HepG2 (cell line): ENCODE data around the gene DDOST. TPM values are rescaled to one million over a fixed set of nuclear protein-coding genes. Genes with fewer than 3 reads are reported as not detected.

Source experiments
- ATAC-seq: fragments of 200-7000 bp; cut with Tn5 transposase; 3 replicates; pipeline ENCODE4 v1.9.1; 2020; ENCODE audit warnings: mild to moderate bottlenecking, moderate library complexity
- BruUV-seq: library from RNA; stranded (reverse); fragments of 400-500 nt; replicated peaks from 2 replicates; lab custom pipeline; 2021; lab: Mats Ljungman, UMichigan
- CTCF ChIA-PET: fragments of 300-600 bp; formaldehyde crosslinking; extraction: SDS; loops from one replicate; lab custom pipeline; 2021; ENCODE audit warnings: low total read pairs, inconsistent platforms, low intra/inter-chr PET ratio; lab: Yijun Ruan, JAX
- POLR2A ChIA-PET: fragments of 350-600 bp; sonication (Branson Sonifier 250); formaldehyde crosslinking; loops from one replicate; lab custom pipeline; 2020; ENCODE audit warnings: antibody characterized with exemption, inconsistent platforms; lab: Yijun Ruan, JAX
- DNase-seq: peaks from one replicate; pipeline ENCODE4 v3.0.0-alpha.2; 2015; ENCODE audit warnings: low spot score
- FAIRE-seq: peaks from 3 replicates; lab custom pipeline; 2011; peaks lifted over from hg19 to GRCh38; lab: Jason Lieb, UNC
- H2AFZ ChIP-seq: one replicate; pipeline ENCODE4 v1.6.1; 2011; ENCODE audit warnings: low read length, inconsistent platforms
- H3K27ac ChIP-seq: fragments of 300-600 bp; 3 replicates; pipeline ENCODE4 v1.8.0; 2011; ENCODE audit warnings: mixed run types, mild to moderate bottlenecking, mixed read lengths, low read length, inconsistent platforms; ENCODE audit not compliant: insufficient read depth; ENCODE audit errors: extremely low read length
- H3K27me3 ChIP-seq, 2 experiments: fragments of 200-600 bp in 1 of 2; 2 replicates in 1 of 2; 3 replicates in 1 of 2; pipeline versions ENCODE4 v1.6.0 to v1.8.0; 2011; ENCODE audit warnings: low read length in 2 of 2, mild to moderate bottlenecking in 2 of 2, moderate library complexity in 2 of 2, inconsistent platforms in 1 of 2; ENCODE audit not compliant: insufficient read depth in 2 of 2, control insufficient read depth in 1 of 2
- H3K36me3 ChIP-seq, 2 experiments: fragments of 200-600 bp in 1 of 2; replicated peaks in 1 of 2; 2 replicates in 1 of 2; 3 replicates in 1 of 2; pipeline versions ENCODE4 v1.5.1 to v1.8.0; 2011; ENCODE audit warnings: low read length in 2 of 2, inconsistent platforms in 1 of 2; ENCODE audit not compliant: insufficient read depth in 2 of 2, control insufficient read depth in 1 of 2
- H3K4me1 ChIP-seq: 2 replicates; pipeline ENCODE4 v1.5.1; 2012; ENCODE audit warnings: low read length, inconsistent platforms; ENCODE audit not compliant: insufficient read depth
- H3K4me2 ChIP-seq: 2 replicates; pipeline ENCODE4 v1.6.0; 2011; ENCODE audit warnings: low read depth, low read length, inconsistent platforms
- H3K4me3 ChIP-seq, 3 experiments: fragments of 200-600 bp in 1 of 3; sonication (generic), shearing (Covaris generic) in 1 of 3; replicated peaks in 1 of 3; 2 replicates each; pipeline ENCODE4 v1.5.1; 2011 to 2016; ENCODE audit warnings: low read length in 3 of 3, inconsistent platforms in 2 of 3, low read depth in 2 of 3, mild to moderate bottlenecking in 2 of 3, control low read depth in 1 of 3, mixed read lengths in 1 of 3; ENCODE audit not compliant: insufficient read depth in 1 of 3
- H3K79me2 ChIP-seq: one replicate; pipeline ENCODE4 v1.6.1; 2011; ENCODE audit warnings: low read length, inconsistent platforms; ENCODE audit not compliant: insufficient read depth
- H3K9ac ChIP-seq: 2 replicates; pipeline ENCODE4 v1.6.0; 2011; ENCODE audit warnings: mild to moderate bottlenecking, low read depth, low read length, inconsistent platforms; ENCODE audit not compliant: insufficient read depth
- H3K9me3 ChIP-seq: 2 replicates; pipeline ENCODE4 v1.5.1; 2012; ENCODE audit warnings: mild to moderate bottlenecking, low read length
- H4K20me1 ChIP-seq: 2 replicates; pipeline ENCODE4 v1.6.0; 2011; ENCODE audit warnings: inconsistent platforms, mild to moderate bottlenecking, low read length, moderate library complexity; ENCODE audit not compliant: insufficient read depth
- FOXP1 ChIP-seq, 2 experiments: fragments of 450-650 bp in 1 of 2; IDR thresholded peaks; 2 replicates each; pipeline ENCODE4 v1.6.1; 2017 to 2018; ENCODE audit warnings: antibody characterized with exemption in 1 of 2
- HIVEP1 ChIP-seq: sonication (generic); formaldehyde crosslinking; IDR thresholded peaks from 2 replicates; pipeline ENCODE4 v1.4.0; 2020; ENCODE audit warnings: mild to moderate bottlenecking, missing genetic modification reagents
- ZBTB3 ChIP-seq: sonication (generic); formaldehyde crosslinking; IDR thresholded peaks from 2 replicates; pipeline ENCODE4 v1.4.0; 2020; ENCODE audit warnings: low read depth, mild to moderate bottlenecking, moderate library complexity, missing genetic modification reagents, borderline replicate concordance
- ZBTB42 ChIP-seq: sonication (generic); formaldehyde crosslinking; IDR thresholded peaks from 2 replicates; pipeline ENCODE4 v1.5.0; 2020; ENCODE audit warnings: mild to moderate bottlenecking, missing genetic modification reagents
- ZFP1 ChIP-seq: IDR thresholded peaks from 2 replicates; pipeline ENCODE4 v1.6.1; 2016
- ZNF614 ChIP-seq: IDR thresholded peaks from 2 replicates; pipeline ENCODE4 v1.6.1; 2018; ENCODE audit warnings: missing biosample characterization, missing genetic modification reagents, inconsistent platforms, borderline replicate concordance
- ZNF703 ChIP-seq: sonication (generic); formaldehyde crosslinking; IDR thresholded peaks from 2 replicates; pipeline ENCODE4 v1.5.1; 2020; ENCODE audit warnings: missing genetic modification reagents, mild to moderate bottlenecking, moderate library complexity, borderline replicate concordance
- WGBS: methylation state at CpG from one replicate; pipeline ENCODE4 v1.1.6; 2017; ENCODE audit warnings: low lambda C conversion rate; 5-methylcytosine and 5-hydroxymethylcytosine counted together
- in situ Hi-C: cut with HindIII; loops from 2 replicates; pipeline ENCODE4 v1.10.0; 2017; ENCODE audit warnings: low pct_unique_long_range_greater_than_20kb; ENCODE audit not compliant: extremely low pct_ligation_motif_present
- intact Hi-C: fragments of 100-400 bp; cut with micrococcal nuclease; formaldehyde crosslinking; loops from one replicate; pipeline ENCODE4 v1.10.0; 2022; ENCODE audit not compliant: unreplicated experiment
- polyA plus RNA-seq, 8 experiments: library from polyadenylated mRNA; depleted of rRNA in 3 of 8; stranded (reverse) in 7 of 8; unstranded in 1 of 8; fragments of >200 nt; fragmentation: Illumina TruSeq in 4 of 8; extraction: Trizol in 4 of 8; gene quantifications; 2 replicates each; pipeline versions ENCODE4 v1.2.1 to v1.2.3, GENCODE V29; 2011 to 2016; ENCODE audit warnings: low read depth in 4 of 8, missing spikeins in 1 of 8, mixed read lengths in 1 of 8; ENCODE audit not compliant: insufficient read depth in 1 of 8
- total RNA-seq, 5 experiments: library from RNA; depleted of rRNA; stranded (reverse); fragments of >200 nt; fragmentation: Illumina TruSeq; extraction: Trizol; gene quantifications; 2 replicates each; pipeline ENCODE4 v1.2.3, GENCODE V29; 2016; ENCODE audit warnings: low read depth in 1 of 5
- TF ChIP-seq, protein P1 (sequence below): IDR thresholded peaks from 2 replicates; pipeline ENCODE4 v1.6.1; 2016; ENCODE audit warnings: low read depth, missing genetic modification reagents, missing compliant biosample characterization
- TF ChIP-seq, protein P2 (sequence below): sonication (generic); formaldehyde crosslinking; IDR thresholded peaks from 2 replicates; pipeline ENCODE4 v1.5.0; 2020; ENCODE audit warnings: mild to moderate bottlenecking, missing genetic modification reagents
- TF ChIP-seq, protein P3 (sequence below), 2 experiments: sonication (generic) in 1 of 2; formaldehyde crosslinking in 1 of 2; IDR thresholded peaks; 2 replicates each; pipeline versions ENCODE4 v1.6.1 to v1.9.0; 2014 to 2022; ENCODE audit warnings: antibody characterized with exemption in 1 of 2, borderline replicate concordance in 1 of 2, inconsistent platforms in 1 of 2, low read depth in 1 of 2, missing genetic modification reagents in 1 of 2

The DDOST gene
- total and polyA plus RNA-seq, 2 of the 13 experiments (the other 11 are each of a cell fraction or from before 2014, with no cell fraction given) = 335 to 494 TPM

- TF ChIP-seq, protein P1, sequence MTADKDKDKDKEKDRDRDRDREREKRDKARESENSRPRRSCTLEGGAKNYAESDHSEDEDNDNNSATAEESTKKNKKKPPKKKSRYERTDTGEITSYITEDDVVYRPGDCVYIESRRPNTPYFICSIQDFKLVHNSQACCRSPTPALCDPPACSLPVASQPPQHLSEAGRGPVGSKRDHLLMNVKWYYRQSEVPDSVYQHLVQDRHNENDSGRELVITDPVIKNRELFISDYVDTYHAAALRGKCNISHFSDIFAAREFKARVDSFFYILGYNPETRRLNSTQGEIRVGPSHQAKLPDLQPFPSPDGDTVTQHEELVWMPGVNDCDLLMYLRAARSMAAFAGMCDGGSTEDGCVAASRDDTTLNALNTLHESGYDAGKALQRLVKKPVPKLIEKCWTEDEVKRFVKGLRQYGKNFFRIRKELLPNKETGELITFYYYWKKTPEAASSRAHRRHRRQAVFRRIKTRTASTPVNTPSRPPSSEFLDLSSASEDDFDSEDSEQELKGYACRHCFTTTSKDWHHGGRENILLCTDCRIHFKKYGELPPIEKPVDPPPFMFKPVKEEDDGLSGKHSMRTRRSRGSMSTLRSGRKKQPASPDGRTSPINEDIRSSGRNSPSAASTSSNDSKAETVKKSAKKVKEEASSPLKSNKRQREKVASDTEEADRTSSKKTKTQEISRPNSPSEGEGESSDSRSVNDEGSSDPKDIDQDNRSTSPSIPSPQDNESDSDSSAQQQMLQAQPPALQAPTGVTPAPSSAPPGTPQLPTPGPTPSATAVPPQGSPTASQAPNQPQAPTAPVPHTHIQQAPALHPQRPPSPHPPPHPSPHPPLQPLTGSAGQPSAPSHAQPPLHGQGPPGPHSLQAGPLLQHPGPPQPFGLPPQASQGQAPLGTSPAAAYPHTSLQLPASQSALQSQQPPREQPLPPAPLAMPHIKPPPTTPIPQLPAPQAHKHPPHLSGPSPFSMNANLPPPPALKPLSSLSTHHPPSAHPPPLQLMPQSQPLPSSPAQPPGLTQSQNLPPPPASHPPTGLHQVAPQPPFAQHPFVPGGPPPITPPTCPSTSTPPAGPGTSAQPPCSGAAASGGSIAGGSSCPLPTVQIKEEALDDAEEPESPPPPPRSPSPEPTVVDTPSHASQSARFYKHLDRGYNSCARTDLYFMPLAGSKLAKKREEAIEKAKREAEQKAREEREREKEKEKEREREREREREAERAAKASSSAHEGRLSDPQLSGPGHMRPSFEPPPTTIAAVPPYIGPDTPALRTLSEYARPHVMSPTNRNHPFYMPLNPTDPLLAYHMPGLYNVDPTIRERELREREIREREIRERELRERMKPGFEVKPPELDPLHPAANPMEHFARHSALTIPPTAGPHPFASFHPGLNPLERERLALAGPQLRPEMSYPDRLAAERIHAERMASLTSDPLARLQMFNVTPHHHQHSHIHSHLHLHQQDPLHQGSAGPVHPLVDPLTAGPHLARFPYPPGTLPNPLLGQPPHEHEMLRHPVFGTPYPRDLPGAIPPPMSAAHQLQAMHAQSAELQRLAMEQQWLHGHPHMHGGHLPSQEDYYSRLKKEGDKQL = no peak
- no peak for TF ChIP-seq ZNF703 (CRISPR knock-in tag)
Measured at GRCh38 chr1:20666804-20667203, 5.6 kb upstream of the DDOST start (continued).

GRCh38 chr1:20666146-20666545 lies 5.0 kb upstream of the DDOST start:
- H2AFZ ChIP-seq = no peak overlapping the region
- H3K27me3 ChIP-seq = no peaks in the 10 kb centered on the region; a peak in 1 of 5 replicates
- peaks cover 15% of the 10 kb centered on the region for H3K4me1 ChIP-seq
- no peaks in the 10 kb centered on the region for H4K20me1 ChIP-seq
- intact Hi-C loops = no loop called here
- no peak overlapping the region for H3K27ac ChIP-seq
- no peaks in the 10 kb centered on the region for H3K9me3 ChIP-seq
- peaks cover under 1% of the 10 kb centered on the region for H3K79me2 ChIP-seq
- in situ Hi-C loops = no loop called here
- H3K36me3 ChIP-seq = no peaks in the 10 kb centered on the region
- no peak overlapping the region for H3K9ac ChIP-seq
- peak overlapping the region; percentile 19; the same call in 1 of the 2 replicates for H3K4me2 ChIP-seq
- POLR2A ChIA-PET = interaction anchor here (1.0 to 1.4 kb wide), 4 partner anchors 19 to 115 kb away, joined by 3 read pairs; no protein-coding TSS in a partner anchor
- 75% methylated on average over 1 of the region's 16 CpGs for WGBS
- ATAC-seq (no peak), FAIRE-seq (no peak), DNase-seq (no peak)
- CTCF ChIA-PET = no interaction called here
- H3K4me3 ChIP-seq = no peak overlapping the region
- BruUV-seq = no TSS peak
- TF ChIP-seq ZBTB42 (CRISPR knock-in tag) (no peak), ZFP1 (CRISPR knock-in tag) (no peak), ZBTB3 (CRISPR knock-in tag) (no peak), FOXP1 (IDR thresholded peaks at IDR 0.05) (no peak), FOXP1 (CRISPR knock-in tag; IDR thresholded peaks at IDR 0.05) (no peak), ZNF614 (no peak), HIVEP1 (no peak)
- TF ChIP-seq, protein P2, sequence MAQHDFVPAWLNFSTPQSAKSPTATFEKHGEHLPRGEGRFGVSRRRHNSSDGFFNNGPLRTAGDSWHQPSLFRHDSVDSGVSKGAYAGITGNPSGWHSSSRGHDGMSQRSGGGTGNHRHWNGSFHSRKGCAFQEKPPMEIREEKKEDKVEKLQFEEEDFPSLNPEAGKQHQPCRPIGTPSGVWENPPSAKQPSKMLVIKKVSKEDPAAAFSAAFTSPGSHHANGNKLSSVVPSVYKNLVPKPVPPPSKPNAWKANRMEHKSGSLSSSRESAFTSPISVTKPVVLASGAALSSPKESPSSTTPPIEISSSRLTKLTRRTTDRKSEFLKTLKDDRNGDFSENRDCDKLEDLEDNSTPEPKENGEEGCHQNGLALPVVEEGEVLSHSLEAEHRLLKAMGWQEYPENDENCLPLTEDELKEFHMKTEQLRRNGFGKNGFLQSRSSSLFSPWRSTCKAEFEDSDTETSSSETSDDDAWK (CRISPR knock-in tag) = no peak
- TF ChIP-seq, protein P3, sequence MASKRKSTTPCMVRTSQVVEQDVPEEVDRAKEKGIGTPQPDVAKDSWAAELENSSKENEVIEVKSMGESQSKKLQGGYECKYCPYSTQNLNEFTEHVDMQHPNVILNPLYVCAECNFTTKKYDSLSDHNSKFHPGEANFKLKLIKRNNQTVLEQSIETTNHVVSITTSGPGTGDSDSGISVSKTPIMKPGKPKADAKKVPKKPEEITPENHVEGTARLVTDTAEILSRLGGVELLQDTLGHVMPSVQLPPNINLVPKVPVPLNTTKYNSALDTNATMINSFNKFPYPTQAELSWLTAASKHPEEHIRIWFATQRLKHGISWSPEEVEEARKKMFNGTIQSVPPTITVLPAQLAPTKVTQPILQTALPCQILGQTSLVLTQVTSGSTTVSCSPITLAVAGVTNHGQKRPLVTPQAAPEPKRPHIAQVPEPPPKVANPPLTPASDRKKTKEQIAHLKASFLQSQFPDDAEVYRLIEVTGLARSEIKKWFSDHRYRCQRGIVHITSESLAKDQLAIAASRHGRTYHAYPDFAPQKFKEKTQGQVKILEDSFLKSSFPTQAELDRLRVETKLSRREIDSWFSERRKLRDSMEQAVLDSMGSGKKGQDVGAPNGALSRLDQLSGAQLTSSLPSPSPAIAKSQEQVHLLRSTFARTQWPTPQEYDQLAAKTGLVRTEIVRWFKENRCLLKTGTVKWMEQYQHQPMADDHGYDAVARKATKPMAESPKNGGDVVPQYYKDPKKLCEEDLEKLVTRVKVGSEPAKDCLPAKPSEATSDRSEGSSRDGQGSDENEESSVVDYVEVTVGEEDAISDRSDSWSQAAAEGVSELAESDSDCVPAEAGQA (IDR thresholded peaks at IDR 0.05; ENCODE audit: low read depth) = no peak
- TF ChIP-seq, protein P3 (CRISPR knock-in tag; IDR thresholded peaks at IDR 0.05; ENCODE audit: borderline replicate concordance) = no peak
